HG03175 (cell line): Measurements from ENCODE around the gene NHSL2.
"Not testable (repeated sequence)": the region's sequence is repeated elsewhere in the genome, so short reads cannot be mapped to it uniquely, and the experiment has no call there.

Source experiments
- ATAC-seq: cut with Tn5 transposase; IDR thresholded peaks from one replicate; pipeline ENCODE4 v1.9.1; 2021; ENCODE audit warnings: mild to moderate bottlenecking, moderate library complexity; ENCODE audit not compliant: unreplicated experiment

Gene NHSL2

GRCh38 chrX:72038868-72039267, 128.2 kb downstream of the NHSL2 start:
- ATAC-seq, result no peak

GRCh38 chrX:72040506-72040905, 129.9 kb downstream of the NHSL2 start:
- ATAC-seq, result no peak

- ATAC-seq, result no peak
These were observed 130.5 kb downstream of the NHSL2 start for GRCh38 chrX:72041176-72041575.

- no peak for ATAC-seq
These were observed 131.5 kb downstream of the NHSL2 start for GRCh38 chrX:72041871-72042851.

GRCh38 chrX:72042852-72043248, 132.2 kb downstream of the NHSL2 start:
- ATAC-seq, result no peak

GRCh38 chrX:72043636-72044035, 133.0 kb downstream of the NHSL2 start:
- no peak for ATAC-seq

GRCh38 chrX:72045141-72045540, 134.5 kb downstream of the NHSL2 start:
- no peak for ATAC-seq

- no peak for ATAC-seq
These were observed 135.1 kb downstream of the NHSL2 start for GRCh38 chrX:72045552-72046277.

- ATAC-seq, result no peak
These were observed 135.8 kb downstream of the NHSL2 start for GRCh38 chrX:72046447-72046846.

GRCh38 chrX:72048510-72049455, 138.1 kb downstream of the NHSL2 start:
- ATAC-seq, result no peak

GRCh38 chrX:72050011-72050410, 139.4 kb downstream of the NHSL2 start:
- no peak for ATAC-seq

- ATAC-seq, result no peak
These were observed 140.9 kb downstream of the NHSL2 start for GRCh38 chrX:72051589-72051988.

GRCh38 chrX:72052415-72053090, 141.9 kb downstream of the NHSL2 start:
- no peak for ATAC-seq

GRCh38 chrX:72053508-72053907, 142.9 kb downstream of the NHSL2 start:
- ATAC-seq, result no peak

GRCh38 chrX:72054779-72055489, 144.3 kb downstream of the NHSL2 start:
- no peak for ATAC-seq

- ATAC-seq, result no peak
These were observed 146.7 kb downstream of the NHSL2 start for GRCh38 chrX:72057331-72057730.

GRCh38 chrX:72057849-72058248, 147.2 kb downstream of the NHSL2 start:
- no peak for ATAC-seq

GRCh38 chrX:72058346-72058745, 147.7 kb downstream of the NHSL2 start:
- ATAC-seq, result not testable (repeated sequence)

- no peak for ATAC-seq
These were observed 149.7 kb downstream of the NHSL2 start for GRCh38 chrX:72060196-72060920.
